GM18507 (cell line): ENCODE results near the gene CT45A3.
A peak's percentile ranks its signal among the peaks of the same experiment; 100 is the strongest.
"Not testable (repeated sequence)": the region's sequence is repeated elsewhere in the genome, so short reads cannot be mapped to it uniquely, and the experiment has no call there.

ENCODE experiments used
- DNase-seq: peaks from one replicate; pipeline ENCODE4 v3.0.0; 2011; ENCODE audit warnings: low read depth; ENCODE audit not compliant: insufficient read length; ENCODE audit errors: extremely low spot score
- FAIRE-seq: peaks from 2 replicates; lab custom pipeline; 2011; peaks lifted over from hg19 to GRCh38; lab: Jason Lieb, UNC

Gene CT45A3, protein sequence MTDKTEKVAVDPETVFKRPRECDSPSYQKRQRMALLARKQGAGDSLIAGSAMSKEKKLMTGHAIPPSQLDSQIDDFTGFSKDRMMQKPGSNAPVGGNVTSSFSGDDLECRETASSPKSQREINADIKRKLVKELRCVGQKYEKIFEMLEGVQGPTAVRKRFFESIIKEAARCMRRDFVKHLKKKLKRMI

DNA sequence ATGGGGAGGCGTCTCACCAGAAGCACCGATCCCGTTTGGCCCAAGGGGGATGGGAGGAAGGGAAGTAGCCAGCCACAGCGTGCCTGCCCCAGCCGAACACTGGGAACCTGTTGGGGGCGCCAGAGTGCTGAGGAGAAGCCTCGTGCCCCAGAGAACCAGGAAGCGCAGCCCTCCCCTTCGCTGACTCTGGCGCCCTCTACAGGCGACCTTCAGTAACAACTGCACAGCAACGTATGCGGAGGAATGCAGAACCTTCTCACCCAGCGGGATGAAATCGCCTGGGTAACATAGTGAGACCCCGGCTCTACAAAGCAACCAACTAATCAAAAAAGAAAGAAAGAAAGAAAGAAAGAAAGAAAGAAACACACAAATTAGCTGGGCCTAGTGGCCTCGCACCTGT, at the start of gene CT45A3:
Gene CT45A3 (minus strand): TSS at position 101 of the 400 bp plus-strand sequence. CDS start 3,747 bp downstream, outside the sequence.
- FAIRE-seq, DNase-seq: not testable (repeated sequence)

DNA sequence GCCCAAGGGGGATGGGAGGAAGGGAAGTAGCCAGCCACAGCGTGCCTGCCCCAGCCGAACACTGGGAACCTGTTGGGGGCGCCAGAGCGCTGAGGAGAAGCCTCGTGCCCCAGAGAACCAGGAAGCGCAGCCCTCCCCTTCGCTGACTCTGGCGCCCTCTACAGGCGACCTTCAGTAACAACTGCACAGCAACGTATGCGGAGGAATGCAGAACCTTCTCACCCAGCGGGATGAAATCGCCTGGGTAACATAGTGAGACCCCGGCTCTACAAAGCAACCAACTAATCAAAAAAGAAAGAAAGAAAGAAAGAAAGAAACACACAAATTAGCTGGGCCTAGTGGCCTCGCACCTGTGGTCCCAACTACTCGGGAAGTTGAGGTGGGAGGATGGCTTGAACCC, 34.7 kb upstream of the CT45A3 start, which contains the start of gene CT45A6:
Gene CT45A6 (minus strand): TSS at position 101 of the 400 bp plus-strand sequence. CDS start 3,794 bp downstream, outside the sequence.
- FAIRE-seq, result not testable (repeated sequence)

DNA sequence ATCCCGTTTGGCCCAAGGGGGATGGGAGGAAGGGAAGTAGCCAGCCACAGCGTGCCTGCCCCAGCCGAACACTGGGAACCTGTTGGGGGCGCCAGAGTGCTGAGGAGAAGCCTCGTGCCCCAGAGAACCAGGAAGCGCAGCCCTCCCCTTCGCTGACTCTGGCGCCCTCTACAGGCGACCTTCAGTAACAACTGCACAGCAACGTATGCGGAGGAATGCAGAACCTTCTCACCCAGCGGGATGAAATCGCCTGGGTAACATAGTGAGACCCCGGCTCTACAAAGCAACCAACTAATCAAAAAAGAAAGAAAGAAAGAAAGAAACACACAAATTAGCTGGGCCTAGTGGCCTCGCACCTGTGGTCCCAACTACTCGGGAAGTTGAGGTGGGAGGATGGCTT, 17.4 kb upstream of the CT45A3 start, which contains the start of gene CT45A5:
Gene CT45A5 (minus strand): TSS at position 101 of the 400 bp plus-strand sequence. CDS start 3,774 bp downstream, outside the sequence.
- DNase-seq, result not testable (repeated sequence)

More for the DNA sequence above, 34.7 kb upstream of the CT45A3 start, which contains the start of gene CT45A6:
- not testable (repeated sequence) for DNase-seq

DNA sequence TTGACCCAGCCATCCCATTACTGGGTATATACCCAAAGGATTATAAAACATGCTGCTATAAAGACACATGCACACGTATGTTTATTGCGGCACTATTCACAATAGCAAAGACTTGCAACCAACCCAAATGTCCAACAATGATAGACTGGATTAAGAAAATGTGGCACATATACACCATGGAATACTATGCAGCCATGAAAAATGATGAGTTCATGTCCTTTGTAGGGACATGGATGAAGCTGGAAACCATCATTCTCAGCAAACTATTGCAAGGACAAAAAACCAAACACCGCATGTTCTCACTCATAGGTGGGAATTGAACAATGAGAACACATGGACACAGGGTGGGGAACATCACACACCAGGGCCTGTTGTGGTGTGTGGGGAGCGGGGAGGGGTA, 23.3 kb downstream of the CT45A3 start:
- DNase-seq, FAIRE-seq: not testable (repeated sequence)

More for the DNA sequence above, 17.4 kb upstream of the CT45A3 start, which contains the start of gene CT45A5:
- not testable (repeated sequence) for FAIRE-seq

DNA sequence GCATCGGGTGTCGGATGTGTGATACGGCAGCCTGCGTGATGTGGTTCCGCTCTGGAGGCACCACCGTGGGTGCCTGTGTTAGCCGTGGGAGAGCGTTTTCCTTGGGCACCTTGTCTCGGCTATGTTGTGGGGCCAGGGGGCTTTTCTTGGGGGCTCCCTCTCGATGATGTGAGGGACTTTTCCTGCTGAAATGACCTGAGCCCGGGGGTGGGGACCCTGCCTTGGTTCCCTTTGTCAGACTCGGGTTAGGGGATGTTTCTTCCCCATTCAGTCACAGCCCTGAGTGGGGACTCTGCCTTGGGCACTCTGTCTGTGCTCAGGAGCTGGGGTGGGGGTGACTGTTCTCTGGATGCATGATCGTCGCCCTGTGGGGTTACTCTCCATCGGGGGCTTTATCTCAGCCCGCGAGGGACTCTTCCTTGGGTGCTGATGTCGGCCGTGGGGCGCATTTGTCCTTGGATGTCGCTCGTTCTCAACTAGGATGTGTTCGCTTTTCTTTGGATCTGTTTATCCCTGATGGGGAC, 26.7 kb downstream of the CT45A3 start:
- no peak for FAIRE-seq
- no peak for DNase-seq

DNA sequence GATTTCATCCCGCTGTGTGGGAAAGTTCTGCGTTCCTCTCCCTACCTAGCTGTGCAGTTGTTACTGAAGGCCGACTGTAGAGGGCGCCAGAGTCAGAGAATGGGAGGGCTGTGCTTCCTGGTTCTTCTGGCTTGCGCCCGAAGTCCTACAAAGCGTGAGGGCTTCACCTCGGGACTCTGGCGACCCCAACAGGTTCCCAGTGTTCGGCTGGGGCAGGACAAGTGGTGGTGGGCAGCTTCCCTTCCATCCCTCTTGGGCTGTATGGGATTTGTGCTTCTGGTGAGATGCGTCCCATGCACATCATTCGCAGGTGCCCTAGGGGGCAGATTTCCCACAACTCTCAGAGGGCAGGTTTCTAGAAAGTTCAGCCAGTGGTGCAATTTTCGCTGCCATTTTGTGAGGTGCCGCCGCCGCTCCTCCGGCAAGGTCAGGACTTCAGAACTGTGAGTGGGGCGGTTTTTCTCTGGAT, 27.3 kb downstream of the CT45A3 start:
- DNase-seq, result peak; percentile 5
- FAIRE-seq, result peak; percentile 87

DNA sequence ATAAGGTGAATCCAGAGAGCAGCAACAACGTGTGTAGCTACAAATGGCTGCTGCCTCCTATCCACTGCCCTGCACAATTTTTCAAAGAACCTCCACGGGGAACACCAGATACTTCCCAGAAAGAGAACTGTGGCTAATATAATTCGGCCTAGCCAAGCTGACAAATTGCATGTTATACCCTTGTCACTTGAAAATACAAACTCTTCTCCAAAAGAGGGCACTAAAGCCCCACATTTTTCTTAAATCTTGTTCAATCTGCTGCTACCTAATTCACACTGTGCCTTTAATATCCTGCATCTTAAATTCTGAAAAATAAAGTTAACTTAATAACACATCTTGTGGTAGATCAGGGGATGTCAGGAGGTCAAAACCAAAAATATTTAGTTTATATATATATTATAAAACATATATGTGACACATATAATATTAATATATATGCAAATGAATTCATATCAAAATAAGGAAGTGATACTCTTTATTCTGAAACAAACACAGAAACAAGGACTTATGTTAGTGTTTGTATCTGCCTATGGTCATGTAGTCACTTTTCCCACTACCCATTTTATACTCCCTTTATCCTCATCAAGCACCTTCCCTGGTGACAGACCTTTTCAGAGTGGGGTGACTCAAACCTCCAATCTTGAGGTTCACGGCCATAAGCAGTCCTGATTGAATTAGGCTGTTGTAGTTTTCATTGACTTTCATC, 30.5 kb downstream of the CT45A3 start:
- DNase-seq (no peak), FAIRE-seq (no peak)

DNA sequence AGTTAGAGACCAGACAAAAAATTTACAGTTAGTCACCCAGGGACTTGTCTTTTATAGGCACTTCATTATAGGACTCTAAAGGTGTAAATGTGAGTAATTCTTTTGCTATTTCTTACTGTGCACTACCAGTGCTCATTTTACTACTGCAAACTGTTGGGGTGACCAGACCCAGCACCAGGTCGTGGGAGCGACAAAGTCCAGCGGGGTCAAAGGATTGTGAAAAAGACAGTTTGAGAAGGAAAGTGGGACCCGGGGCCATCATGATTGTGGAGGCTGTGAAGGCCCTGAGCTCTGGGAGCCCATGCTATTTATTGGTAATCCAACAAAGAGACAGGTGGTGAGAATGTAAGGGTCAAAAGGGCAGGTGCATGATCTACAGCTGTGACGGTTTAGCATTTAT, 33.3 kb downstream of the CT45A3 start:
- not testable (repeated sequence) for FAIRE-seq, DNase-seq

DNA sequence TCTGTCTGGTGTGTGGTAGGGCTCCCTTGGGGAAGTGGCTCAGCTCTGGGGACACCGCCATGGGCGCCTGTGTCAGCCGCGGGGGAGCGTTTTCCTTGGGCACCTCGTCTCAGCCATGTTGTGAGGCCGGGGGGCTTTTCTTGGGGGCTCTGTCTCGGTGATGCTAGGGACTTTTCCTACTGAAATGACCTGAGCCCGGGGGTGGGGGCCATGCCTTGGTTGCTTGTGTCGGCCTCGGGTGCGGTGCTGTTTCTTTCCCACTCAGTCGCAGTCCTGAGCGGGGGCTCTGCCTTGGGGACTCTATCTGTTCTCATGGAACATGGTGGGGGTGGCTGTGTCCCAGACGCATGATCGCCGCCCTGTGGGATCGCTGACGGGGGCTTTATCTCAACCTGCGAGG, 54.2 kb downstream of the CT45A3 start:
- FAIRE-seq, result no peak

DNA sequence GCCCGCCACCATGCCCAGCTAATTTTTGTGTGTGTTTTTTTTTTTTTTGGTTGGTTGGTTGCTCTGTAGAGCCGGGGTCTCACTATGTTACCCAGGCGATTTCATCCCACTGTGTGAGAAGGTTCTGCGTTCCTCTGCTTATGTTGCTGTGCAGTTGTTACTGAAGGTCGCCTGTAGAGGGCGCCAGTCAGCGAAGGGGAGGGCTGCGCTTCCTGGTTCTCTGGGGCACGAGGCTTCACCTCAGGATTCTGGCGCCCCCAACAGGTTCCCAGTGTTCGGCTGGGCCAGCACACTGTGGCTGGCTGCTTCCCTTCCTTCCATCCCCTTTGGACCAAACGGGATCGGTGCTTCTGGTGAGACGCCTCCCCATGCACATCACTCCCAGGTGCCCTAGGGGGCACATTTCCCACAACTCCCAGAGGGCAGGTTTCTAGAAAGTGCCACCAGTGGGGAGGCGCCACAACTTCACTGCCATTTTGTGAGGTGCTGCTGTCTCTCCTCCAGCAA, 54.8 kb downstream of the CT45A3 start, which contains the start of gene CT45A1:
Gene CT45A1 (plus strand): TSS at position 457 of the 507 bp plus-strand sequence. CDS start 5,302 bp downstream, outside the sequence.
- DNase-seq, result not testable (repeated sequence)
- peak; percentile 76 for FAIRE-seq

More for the DNA sequence above, 54.2 kb downstream of the CT45A3 start:
- no peak for DNase-seq
